Panc1 (cell line): Measurements from ENCODE around the gene SMIM8. TPM values are rescaled to one million over a fixed set of nuclear protein-coding genes. Genes with fewer than 3 reads are reported as not detected.

Source experiments
- ATAC-seq: fragments of 200-7000 bp; cut with Tn5 transposase; 2 replicates; pipeline ENCODE4 v1.9.1; 2020; ENCODE audit warnings: mild to moderate bottlenecking, moderate library complexity
- BruUV-seq: library from RNA; stranded (reverse); fragments of 400-500 nt; replicated peaks from 2 replicates; lab custom pipeline; 2021; lab: Mats Ljungman, UMichigan
- CTCF ChIA-PET: fragments of 300-600 bp; sonication (Branson Sonifier 250); formaldehyde crosslinking; loops from one replicate; lab custom pipeline; 2022; ENCODE audit warnings: antibody characterized with exemption; lab: Charles Lee
- POLR2A ChIA-PET: fragments of 300-600 bp; sonication (Branson Sonifier 250); formaldehyde crosslinking; loops from one replicate; lab custom pipeline; 2022; ENCODE audit warnings: antibody characterized with exemption; lab: Charles Lee
- DNase-seq: peaks from one replicate; pipeline ENCODE4 v3.0.0-alpha.2; 2010; ENCODE audit warnings: low read depth, low spot score
- H3K27ac ChIP-seq: 2 replicates; pipeline ENCODE4 v1.5.1; 2011; ENCODE audit warnings: mild to moderate bottlenecking, low read length, inconsistent platforms
- H3K27me3 ChIP-seq: fragments of 200-500 bp; sonication (Bioruptor generic); 2 replicates; pipeline ENCODE4 v1.6.0; 2014; ENCODE audit warnings: low read length, inconsistent platforms; ENCODE audit not compliant: control insufficient read depth, insufficient read depth
- H3K36me3 ChIP-seq: fragments of 200-500 bp; sonication (Bioruptor generic); 2 replicates; pipeline ENCODE4 v1.5.1; 2014; ENCODE audit warnings: inconsistent platforms, mild to moderate bottlenecking, low read length, moderate library complexity; ENCODE audit not compliant: control insufficient read depth, insufficient read depth
- H3K4me1 ChIP-seq: 2 replicates; pipeline ENCODE4 v1.5.1; 2011; ENCODE audit warnings: inconsistent platforms, mild to moderate bottlenecking, low read length, moderate library complexity; ENCODE audit not compliant: control insufficient read depth, insufficient read depth
- H3K4me3 ChIP-seq, 2 experiments: 2 replicates each; pipeline ENCODE4 v1.5.1; 2011 to 2012; ENCODE audit warnings: low read depth in 2 of 2, low read length in 2 of 2, mild to moderate bottlenecking in 2 of 2, inconsistent platforms in 1 of 2, moderate library complexity in 1 of 2
- H3K9me3 ChIP-seq: fragments of 200-500 bp; sonication (Bioruptor generic); 2 replicates; pipeline ENCODE4 v1.5.1; 2014; ENCODE audit warnings: low read depth, mild to moderate bottlenecking, inconsistent platforms, low read length, moderate library complexity; ENCODE audit not compliant: control insufficient read depth, insufficient read depth
- CTCF ChIP-seq: fragments of 450-650 bp; IDR thresholded peaks from 2 replicates; pipeline ENCODE4 v1.5.1; 2017; ENCODE audit warnings: mild to moderate bottlenecking
- POLR2AphosphoS5 ChIP-seq: IDR thresholded peaks from 2 replicates; pipeline ENCODE4 v1.6.1; 2012; ENCODE audit warnings: mild to moderate bottlenecking, low read depth, low read length, moderate library complexity
- SIN3A ChIP-seq: IDR thresholded peaks from 2 replicates; pipeline ENCODE4 v1.6.1; 2012; ENCODE audit warnings: low read depth, mild to moderate bottlenecking, low read length, moderate library complexity, borderline replicate concordance; ENCODE audit not compliant: insufficient read depth
- TCF7L2 ChIP-seq: IDR thresholded peaks from 2 replicates; pipeline ENCODE4 v1.6.1; 2011; ENCODE audit warnings: mild to moderate bottlenecking, low read depth, low read length, inconsistent platforms
- in situ Hi-C: cut with HindIII; loops from 2 replicates; pipeline ENCODE4 v1.10.0; 2016; ENCODE audit warnings: low sequenced_read_pairs, low pct_unique_long_range_greater_than_20kb
- intact Hi-C: fragments of 100-400 bp; cut with micrococcal nuclease; formaldehyde crosslinking; loops from one replicate; pipeline ENCODE4 v1.10.0; 2022; ENCODE audit not compliant: unreplicated experiment
- total RNA-seq: library from RNA; stranded (reverse); gene quantifications from one replicate; pipeline ENCODE4 v1.2.1, GENCODE V29; 2021; ENCODE audit not compliant: unreplicated experiment
- TF ChIP-seq, protein P1 (sequence below), 2 experiments: IDR thresholded peaks; 2 replicates each; pipeline ENCODE4 v1.6.1; 2011 to 2012; ENCODE audit warnings: low read depth in 2 of 2, control low read depth in 1 of 2, low read length in 1 of 2, mild to moderate bottlenecking in 1 of 2, moderate library complexity in 1 of 2; ENCODE audit not compliant: insufficient read depth in 1 of 2

Gene SMIM8
- total RNA-seq, 1 experiment from 2014 or later, result 6.7 TPM

GRCh38 chr6:87289571-87289970 lies 32.8 kb upstream of the SMIM8 start:
- BruUV-seq, result no TSS peak

DNA sequence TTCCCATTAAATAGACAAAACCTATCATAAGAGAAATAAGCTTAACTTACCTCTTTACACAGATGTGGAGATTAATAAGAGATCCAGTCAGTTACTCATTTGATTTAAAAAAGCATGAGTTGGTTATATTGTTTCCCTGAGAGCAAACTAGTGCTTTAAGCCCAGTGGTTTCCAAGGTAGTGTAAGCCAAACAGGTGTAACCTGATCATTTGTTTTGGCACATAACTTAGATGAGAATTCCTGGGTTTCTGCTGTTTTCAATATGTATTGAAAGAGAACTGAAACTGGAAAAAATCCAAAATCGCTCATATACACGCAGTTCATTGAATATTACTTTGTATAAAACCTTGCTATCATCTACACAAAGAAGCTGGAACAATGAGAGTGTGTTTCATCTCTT lies 30.5 kb upstream of the SMIM8 start:
- Histone ChIP-seq H3K4me3 (no peak overlapping the region), H3K4me1 (no peaks in the 10 kb centered on the region), H3K36me3 (no peaks in the 10 kb centered on the region), H3K27ac (no peak overlapping the region), H3K27me3 (peaks cover 19% of the 10 kb centered on the region; the same call in 1 of the 2 replicates), H3K9me3 (no peaks in the 10 kb centered on the region)
- DNase-seq (no peak), ATAC-seq (no peak)
- POLR2A ChIA-PET, result no interaction called here
- intact Hi-C loops, result no loop called here
- no TSS peak for BruUV-seq
- TF ChIP-seq, protein P1, sequence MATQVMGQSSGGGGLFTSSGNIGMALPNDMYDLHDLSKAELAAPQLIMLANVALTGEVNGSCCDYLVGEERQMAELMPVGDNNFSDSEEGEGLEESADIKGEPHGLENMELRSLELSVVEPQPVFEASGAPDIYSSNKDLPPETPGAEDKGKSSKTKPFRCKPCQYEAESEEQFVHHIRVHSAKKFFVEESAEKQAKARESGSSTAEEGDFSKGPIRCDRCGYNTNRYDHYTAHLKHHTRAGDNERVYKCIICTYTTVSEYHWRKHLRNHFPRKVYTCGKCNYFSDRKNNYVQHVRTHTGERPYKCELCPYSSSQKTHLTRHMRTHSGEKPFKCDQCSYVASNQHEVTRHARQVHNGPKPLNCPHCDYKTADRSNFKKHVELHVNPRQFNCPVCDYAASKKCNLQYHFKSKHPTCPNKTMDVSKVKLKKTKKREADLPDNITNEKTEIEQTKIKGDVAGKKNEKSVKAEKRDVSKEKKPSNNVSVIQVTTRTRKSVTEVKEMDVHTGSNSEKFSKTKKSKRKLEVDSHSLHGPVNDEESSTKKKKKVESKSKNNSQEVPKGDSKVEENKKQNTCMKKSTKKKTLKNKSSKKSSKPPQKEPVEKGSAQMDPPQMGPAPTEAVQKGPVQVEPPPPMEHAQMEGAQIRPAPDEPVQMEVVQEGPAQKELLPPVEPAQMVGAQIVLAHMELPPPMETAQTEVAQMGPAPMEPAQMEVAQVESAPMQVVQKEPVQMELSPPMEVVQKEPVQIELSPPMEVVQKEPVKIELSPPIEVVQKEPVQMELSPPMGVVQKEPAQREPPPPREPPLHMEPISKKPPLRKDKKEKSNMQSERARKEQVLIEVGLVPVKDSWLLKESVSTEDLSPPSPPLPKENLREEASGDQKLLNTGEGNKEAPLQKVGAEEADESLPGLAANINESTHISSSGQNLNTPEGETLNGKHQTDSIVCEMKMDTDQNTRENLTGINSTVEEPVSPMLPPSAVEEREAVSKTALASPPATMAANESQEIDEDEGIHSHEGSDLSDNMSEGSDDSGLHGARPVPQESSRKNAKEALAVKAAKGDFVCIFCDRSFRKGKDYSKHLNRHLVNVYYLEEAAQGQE (IDR thresholded peaks at IDR 0.05; ENCODE audit: insufficient read depth in 1 of 2, low read depth in 2 of 2, low read length in 1 of 2), result no peak
- no peak for TF ChIP-seq SIN3A
- no peak for TF ChIP-seq CTCF
- TF ChIP-seq POLR2AphosphoS5, result no peak
- no peak for TF ChIP-seq TCF7L2
- CTCF ChIA-PET, result no interaction called here
- in situ Hi-C loops, result no loop called here

More at GRCh38 chr6:87289571-87289970, 32.8 kb upstream of the SMIM8 start:
- no peaks in the 10 kb centered on the region for H3K4me1 ChIP-seq
- no peaks in the 10 kb centered on the region for H3K36me3 ChIP-seq
- ATAC-seq (no peak), DNase-seq (no peak)
- ChIA-PET POLR2A (no interaction called here), CTCF (no interaction called here)
- in situ Hi-C loops, result no loop called here
- H3K27me3 ChIP-seq, result peaks cover 16% of the 10 kb centered on the region; the same call in 1 of the 2 replicates
- no peaks in the 10 kb centered on the region for H3K9me3 ChIP-seq
- H3K4me3 ChIP-seq, result no peak overlapping the region
- no peak for TF ChIP-seq TCF7L2
- TF ChIP-seq CTCF, result no peak
- intact Hi-C loops, result no loop called here
- H3K27ac ChIP-seq, result no peak overlapping the region
